Astrocyte (in vitro differentiated cells and primary cell): ENCODE data around the gene P4HA3. TPM values are rescaled to one million over a fixed set of nuclear protein-coding genes. Genes with fewer than 3 reads are reported as not detected.

ENCODE experiments used
- DNase-seq: peaks from one replicate; pipeline ENCODE4 v3.0.0-alpha.2; 2010; ENCODE audit warnings: low read depth
- FAIRE-seq: peaks from 2 replicates; lab custom pipeline; 2011; peaks lifted over from hg19 to GRCh38; lab: Jason Lieb, UNC
- H2AFZ ChIP-seq: 2 replicates; pipeline ENCODE4 v1.6.0; 2012; ENCODE audit warnings: low read depth, low read length, inconsistent platforms
- H3K27ac ChIP-seq: 2 replicates; pipeline ENCODE4 v1.5.1; 2011; ENCODE audit warnings: low read depth, low read length, inconsistent platforms
- H3K27me3 ChIP-seq: 2 replicates; pipeline ENCODE4 v1.6.0; 2011; ENCODE audit warnings: low read length, inconsistent platforms; ENCODE audit not compliant: insufficient read depth
- H3K36me3 ChIP-seq: 2 replicates; pipeline ENCODE4 v1.5.1; 2011; ENCODE audit warnings: low read length, inconsistent platforms; ENCODE audit not compliant: insufficient read depth
- H3K4me1 ChIP-seq: 2 replicates; pipeline ENCODE4 v1.5.1; 2011; ENCODE audit warnings: low read length, inconsistent platforms; ENCODE audit not compliant: insufficient read depth
- H3K4me2 ChIP-seq: 2 replicates; pipeline ENCODE4 v1.6.0; 2012; ENCODE audit warnings: low read length, inconsistent platforms
- H3K4me3 ChIP-seq: 2 replicates; pipeline ENCODE4 v1.5.1; 2011; ENCODE audit warnings: low read depth, mild to moderate bottlenecking, low read length, inconsistent platforms; ENCODE audit not compliant: insufficient read depth
- H3K79me2 ChIP-seq: 2 replicates; pipeline ENCODE4 v1.6.0; 2012; ENCODE audit warnings: mild to moderate bottlenecking, low read length, inconsistent platforms; ENCODE audit not compliant: insufficient read depth
- H3K9ac ChIP-seq: 2 replicates; pipeline ENCODE4 v1.6.0; 2012; ENCODE audit warnings: mild to moderate bottlenecking, low read length, inconsistent platforms
- H3K9me3 ChIP-seq: 2 replicates; pipeline ENCODE4 v1.5.1; 2012; ENCODE audit warnings: low read depth, mild to moderate bottlenecking, low read length, inconsistent platforms; ENCODE audit not compliant: insufficient read depth
- H4K20me1 ChIP-seq: 2 replicates; pipeline ENCODE4 v1.6.0; 2012; ENCODE audit warnings: low read length, inconsistent platforms; ENCODE audit not compliant: insufficient read depth
- H3K27ac Mint-ChIP-seq: one replicate; pipeline ENCODE4 v1.8.0; 2021; ENCODE audit warnings: mild to moderate bottlenecking, mixed read lengths; ENCODE audit not compliant: unreplicated experiment
- H3K27me3 Mint-ChIP-seq: one replicate; pipeline ENCODE4 v1.8.0; 2021; ENCODE audit warnings: low read depth, mixed read lengths; ENCODE audit not compliant: unreplicated experiment
- H3K36me3 Mint-ChIP-seq: one replicate; pipeline ENCODE4 v1.8.0; 2021; ENCODE audit warnings: low read depth, mixed read lengths; ENCODE audit not compliant: unreplicated experiment
- H3K4me1 Mint-ChIP-seq: one replicate; pipeline ENCODE4 v1.8.0; 2021; ENCODE audit warnings: low read depth, mixed read lengths; ENCODE audit not compliant: unreplicated experiment
- H3K4me3 Mint-ChIP-seq: one replicate; pipeline ENCODE4 v1.8.0; 2021; ENCODE audit warnings: mild to moderate bottlenecking, moderate library complexity, mixed read lengths; ENCODE audit not compliant: unreplicated experiment
- H3K9me3 Mint-ChIP-seq: one replicate; pipeline ENCODE4 v1.8.0; 2021; ENCODE audit warnings: mild to moderate bottlenecking, mixed read lengths; ENCODE audit not compliant: unreplicated experiment
- CTCF ChIP-seq: IDR thresholded peaks from 2 replicates; pipeline ENCODE4 v1.5.1; 2011; ENCODE audit warnings: low read depth, mild to moderate bottlenecking, inconsistent platforms, low read length, moderate library complexity; ENCODE audit not compliant: insufficient read depth
- EZH2 ChIP-seq: IDR thresholded peaks from 2 replicates; pipeline ENCODE4 v1.6.1; 2012; ENCODE audit warnings: mild to moderate bottlenecking, low read length, inconsistent platforms; ENCODE audit not compliant: insufficient read depth
- total RNA-seq: library from RNA; stranded (reverse); gene quantifications from 2 replicates; pipeline ENCODE4 v1.2.1, GENCODE V29; 2021

P4HA3 gene
- total RNA-seq, 1 donor from 2014 or later, result 3.3 TPM

- no peak overlapping the region for H3K27ac ChIP-seq
- no peak overlapping the region for H3K9ac ChIP-seq
- no peaks in the 10 kb centered on the region for H3K27me3 ChIP-seq
- no peaks in the 10 kb centered on the region for H3K79me2 ChIP-seq
- no peaks in the 10 kb centered on the region for H4K20me1 ChIP-seq
- H3K36me3 Mint-ChIP-seq, result peaks cover 7% of the 10 kb centered on the region
- peaks cover 10% of the 10 kb centered on the region for H3K4me1 Mint-ChIP-seq
- H3K27ac Mint-ChIP-seq, result no peak overlapping the region
- H3K4me3 Mint-ChIP-seq, result no peak overlapping the region
- H3K36me3 ChIP-seq, result peaks cover 3% of the 10 kb centered on the region
- no peaks in the 10 kb centered on the region for H3K9me3 ChIP-seq
- TF ChIP-seq EZH2 (no peak), CTCF (no peak)
- FAIRE-seq (no peak), DNase-seq (no peak)
- no peak overlapping the region for H3K4me2 ChIP-seq
- no peak overlapping the region for H3K4me3 ChIP-seq
- no peak overlapping the region for H2AFZ ChIP-seq
- H3K27me3 Mint-ChIP-seq, result no peaks in the 10 kb centered on the region
- no peaks in the 10 kb centered on the region for H3K9me3 Mint-ChIP-seq
- H3K4me1 ChIP-seq, result peaks cover 9% of the 10 kb centered on the region
These were observed 39.2 kb downstream of the P4HA3 start for GRCh38 chr11:74272276-74272675.

GRCh38 chr11:74269161-74269811, 42.2 kb downstream of the P4HA3 start:
- Histone ChIP-seq H3K9me3 (no peaks in the 10 kb centered on the region), H3K9ac (no peak overlapping the region), H3K27ac (no peak overlapping the region), H3K4me3 (no peak overlapping the region), H3K4me1 (peaks cover 4% of the 10 kb centered on the region), H3K27me3 (no peaks in the 10 kb centered on the region), H3K36me3 (peaks cover 3% of the 10 kb centered on the region), H3K79me2 (no peaks in the 10 kb centered on the region), H3K4me2 (no peak overlapping the region), H2AFZ (no peak overlapping the region), H4K20me1 (no peaks in the 10 kb centered on the region)
- H3K36me3 Mint-ChIP-seq, result peaks cover 7% of the 10 kb centered on the region
- no peak overlapping the region for H3K4me3 Mint-ChIP-seq
- TF ChIP-seq CTCF (no peak), EZH2 (no peak)
- no peaks in the 10 kb centered on the region for H3K27me3 Mint-ChIP-seq
- DNase-seq (peak; percentile 46), FAIRE-seq (no peak)
- H3K4me1 Mint-ChIP-seq, result peaks cover 10% of the 10 kb centered on the region
- H3K9me3 Mint-ChIP-seq, result no peaks in the 10 kb centered on the region
- H3K27ac Mint-ChIP-seq, result no peak overlapping the region

- Mint-ChIP-seq H3K36me3 (peaks cover 7% of the 10 kb centered on the region), H3K27ac (no peak overlapping the region), H3K9me3 (no peaks in the 10 kb centered on the region), H3K27me3 (peaks cover 3% of the 10 kb centered on the region), H3K4me1 (peaks cover 10% of the 10 kb centered on the region), H3K4me3 (no peak overlapping the region)
- Histone ChIP-seq H3K27ac (no peak overlapping the region), H3K79me2 (no peaks in the 10 kb centered on the region), H4K20me1 (no peaks in the 10 kb centered on the region), H3K9me3 (no peaks in the 10 kb centered on the region), H3K9ac (no peak overlapping the region), H3K36me3 (peaks cover 3% of the 10 kb centered on the region), H2AFZ (no peak overlapping the region), H3K4me3 (no peak overlapping the region), H3K27me3 (no peaks in the 10 kb centered on the region), H3K4me1 (peaks cover 4% of the 10 kb centered on the region), H3K4me2 (no peak overlapping the region)
- FAIRE-seq, result no peak
- DNase-seq, result no peak
- TF ChIP-seq EZH2 (no peak), CTCF (no peak)
These were observed 43.0 kb downstream of the P4HA3 start for GRCh38 chr11:74268456-74268855.
